DMS79 (cell line): Measurements from ENCODE around the gene RGL4.

ENCODE experiments used
- DNase-seq: peaks from one replicate; lab custom pipeline; 2025; lab: John Stamatoyannopoulos, UW

RGL4 gene

GRCh38 chr22:23742505-23743264 lies 51.9 kb downstream of the RGL4 start:
- DNase-seq, result no peak

GRCh38 chr22:23743303-23743705 lies 52.5 kb downstream of the RGL4 start:
- no peak for DNase-seq

DNA sequence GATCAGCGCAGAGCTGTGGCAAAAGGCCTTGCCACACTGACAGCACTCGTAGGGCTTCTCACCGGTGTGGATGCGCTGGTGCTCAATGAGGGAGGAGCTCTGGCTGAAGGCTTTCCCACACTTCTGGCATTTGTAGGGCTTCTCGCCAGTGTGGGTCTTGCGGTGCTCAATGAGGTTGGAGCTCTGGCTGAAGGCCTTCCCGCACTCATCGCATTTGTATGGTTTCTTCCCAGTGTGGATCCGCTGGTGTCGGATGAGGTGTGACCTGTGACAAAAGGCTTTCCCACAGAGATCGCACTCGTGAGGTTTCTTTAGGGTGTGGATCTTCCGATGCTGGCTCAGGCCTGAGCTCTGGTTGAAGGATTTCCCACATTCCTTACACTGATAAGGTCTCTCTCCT lies 53.2 kb downstream of the RGL4 start:
- no peak for DNase-seq

DNA sequence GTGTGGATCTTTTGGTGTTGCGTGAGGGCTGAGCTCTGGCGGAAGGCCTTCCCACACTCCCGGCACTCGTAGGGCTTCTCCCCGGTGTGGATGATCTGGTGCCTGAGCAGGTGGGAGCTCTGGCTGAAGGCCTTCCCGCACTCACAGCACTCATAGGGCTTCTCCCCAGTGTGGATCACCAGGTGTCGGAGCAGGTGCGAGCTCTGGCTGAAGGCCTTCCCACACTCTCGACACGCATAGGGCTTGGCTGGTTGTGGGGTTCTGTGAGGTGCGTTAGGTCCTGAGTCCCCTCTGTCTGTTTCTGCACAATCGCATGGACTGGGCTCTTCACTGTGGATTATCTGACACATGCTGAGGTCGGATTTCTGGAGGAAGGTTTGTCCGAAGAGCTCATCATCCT lies 53.7 kb downstream of the RGL4 start:
- DNase-seq, result no peak

GRCh38 chr22:23745791-23746190 lies 55.0 kb downstream of the RGL4 start:
- no peak for DNase-seq
